SKM-1 treated with dmso at 0.1 percent for 144 hours (cell line): Measurements from ENCODE around the gene DNAJC11.
A peak's percentile ranks its signal among the peaks of the same experiment; 100 is the strongest.
"Not testable (repeated sequence)": the region's sequence is repeated elsewhere in the genome, so short reads cannot be mapped to it uniquely, and the experiment has no call there.

ENCODE experiments used
- DNase-seq: peaks from one replicate; lab custom pipeline; 2025; ENCODE audit not compliant: unreplicated experiment; lab: John Stamatoyannopoulos, UW

Gene DNAJC11

GRCh38 chr1:6653436-6654290, 48.0 kb downstream of the DNAJC11 start:
- no peak for DNase-seq

DNA sequence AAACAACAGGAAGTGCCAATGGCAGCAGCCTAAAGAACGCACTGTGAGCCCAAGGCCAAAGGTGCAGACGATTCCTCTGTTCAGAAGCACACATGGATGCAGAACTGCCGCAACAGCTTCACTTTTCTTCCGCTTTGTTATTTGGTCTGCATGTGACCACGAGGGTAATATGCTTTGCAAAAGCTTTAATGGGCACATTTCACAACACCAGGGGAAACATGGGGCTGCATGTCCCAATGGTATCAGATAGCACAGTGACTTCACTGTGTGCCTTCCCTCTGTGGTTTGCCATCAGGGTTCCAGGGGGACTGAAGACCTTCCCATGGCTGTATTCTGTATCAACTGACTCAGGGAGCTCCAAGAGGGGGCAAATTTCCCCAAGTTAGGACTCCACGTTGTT, 48.6 kb downstream of the DNAJC11 start:
- peak; percentile 48 for DNase-seq

DNA sequence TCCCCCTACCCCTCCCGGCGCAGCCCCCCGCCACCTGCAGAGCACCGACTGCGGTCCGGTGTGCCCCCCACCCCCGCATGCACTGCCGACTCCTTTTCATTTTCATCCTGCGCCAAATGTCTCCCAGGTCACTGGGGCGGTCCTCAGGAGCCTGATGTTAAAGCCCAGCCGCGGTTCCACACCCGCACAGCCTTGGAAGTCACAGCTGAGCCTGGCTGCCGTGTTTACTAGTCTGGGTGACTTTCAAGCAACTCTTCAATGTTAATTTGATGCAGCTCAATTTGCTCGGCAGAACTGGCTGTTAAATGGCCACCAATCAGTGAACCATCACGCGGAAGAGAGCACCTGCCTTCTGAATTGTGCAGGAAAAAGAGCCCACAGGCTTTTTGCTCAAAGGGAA, 49.7 kb downstream of the DNAJC11 start:
- no peak for DNase-seq

DNA sequence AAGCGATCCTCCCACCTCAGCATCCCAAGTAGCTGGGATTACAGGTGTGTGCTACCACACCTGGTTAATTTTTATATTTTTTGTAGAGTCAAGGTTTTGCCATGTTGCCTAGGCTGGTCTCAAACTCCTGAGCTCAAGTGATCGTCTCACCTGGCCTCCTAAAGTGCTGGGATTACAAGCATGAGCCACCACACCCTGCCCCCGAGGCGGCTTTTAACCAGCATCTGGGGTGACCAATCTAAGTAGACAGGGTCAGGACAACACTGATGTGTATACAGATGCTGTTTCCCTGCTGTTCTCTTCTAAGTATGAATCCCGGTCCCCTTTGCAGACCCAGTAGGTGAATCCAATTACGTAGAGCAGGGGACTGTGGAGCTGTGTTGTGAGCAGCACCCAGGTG, 53.1 kb downstream of the DNAJC11 start:
- DNase-seq, result no peak

DNA sequence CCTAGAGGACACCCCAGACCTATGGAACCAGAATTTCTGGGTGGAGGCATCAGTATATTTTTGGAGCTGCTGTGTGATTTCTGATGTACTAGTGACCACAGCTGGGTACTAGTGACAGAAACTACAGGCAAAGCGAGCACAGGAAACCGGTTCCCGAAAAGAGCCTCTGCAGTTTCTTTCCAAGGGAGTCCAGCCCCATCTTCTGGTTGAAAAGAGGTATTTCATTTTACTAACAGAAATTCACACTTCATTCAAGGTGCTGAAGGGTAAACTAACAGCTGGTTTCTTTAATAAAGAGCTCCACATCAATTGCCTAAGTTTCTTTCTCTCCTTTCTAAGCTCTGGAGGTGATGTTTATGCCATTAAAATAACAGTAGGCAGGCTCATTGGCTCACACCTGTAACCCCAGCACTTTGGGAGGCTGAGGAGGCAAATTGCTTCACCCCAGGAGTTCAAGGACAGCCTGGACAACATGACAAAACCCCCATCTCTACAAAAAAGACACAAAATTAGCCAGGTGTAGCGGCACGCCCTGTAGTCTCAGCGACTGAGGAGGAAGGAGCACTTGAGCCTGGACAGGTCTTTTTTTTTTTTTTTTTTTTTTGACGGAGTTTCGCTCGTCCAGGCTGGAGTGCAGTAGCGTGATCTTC, 55.0 kb downstream of the DNAJC11 start:
- DNase-seq, result peak; percentile 54

- no peak for DNase-seq
Measured at GRCh38 chr1:6645018-6645417, 56.6 kb downstream of the DNAJC11 start.

DNA sequence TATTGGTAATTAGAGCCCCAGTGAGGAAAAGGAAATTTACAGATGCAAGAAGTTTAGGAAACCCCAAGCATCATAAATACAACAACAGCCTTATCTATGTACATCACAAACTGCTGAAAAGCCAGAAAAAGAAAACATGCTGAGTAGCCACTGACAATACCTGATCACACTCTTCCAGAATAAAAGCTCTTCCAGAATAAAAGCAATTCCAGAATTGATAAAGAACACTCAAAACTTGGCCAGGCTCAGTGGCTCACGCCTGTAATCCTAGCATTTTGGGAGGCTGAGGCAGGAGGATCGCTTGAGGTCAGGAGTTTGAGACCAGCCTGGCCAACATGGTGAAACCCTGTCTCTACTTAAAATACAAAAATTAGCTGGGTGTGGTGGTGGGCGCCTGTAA, 60.7 kb downstream of the DNAJC11 start:
- not testable (repeated sequence) for DNase-seq

- DNase-seq, result no peak
Measured at GRCh38 chr1:6638226-6638625, 63.4 kb downstream of the DNAJC11 start.

DNA sequence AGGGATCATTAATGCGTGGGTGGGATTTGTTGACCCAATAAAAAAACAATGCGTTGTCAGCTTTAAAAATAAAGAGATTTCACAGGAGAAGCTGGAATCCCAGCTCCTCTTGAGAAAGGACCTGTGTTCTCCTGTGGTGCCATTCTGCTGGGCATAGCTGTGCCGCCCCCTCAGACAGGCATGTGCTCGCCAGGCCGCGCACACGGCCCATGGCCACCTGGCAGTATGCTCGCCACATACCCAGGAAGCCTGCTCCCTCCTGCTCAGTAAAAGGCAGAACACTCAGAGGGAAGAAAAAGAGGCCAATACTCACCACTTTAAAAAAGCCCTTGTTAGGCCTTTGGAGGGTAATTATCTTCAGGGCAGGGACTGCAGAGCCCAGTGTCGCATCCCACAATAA, 63.8 kb downstream of the DNAJC11 start:
- DNase-seq, result no peak

GRCh38 chr1:6636778-6637177, 64.8 kb downstream of the DNAJC11 start:
- not testable (repeated sequence) for DNase-seq

DNA sequence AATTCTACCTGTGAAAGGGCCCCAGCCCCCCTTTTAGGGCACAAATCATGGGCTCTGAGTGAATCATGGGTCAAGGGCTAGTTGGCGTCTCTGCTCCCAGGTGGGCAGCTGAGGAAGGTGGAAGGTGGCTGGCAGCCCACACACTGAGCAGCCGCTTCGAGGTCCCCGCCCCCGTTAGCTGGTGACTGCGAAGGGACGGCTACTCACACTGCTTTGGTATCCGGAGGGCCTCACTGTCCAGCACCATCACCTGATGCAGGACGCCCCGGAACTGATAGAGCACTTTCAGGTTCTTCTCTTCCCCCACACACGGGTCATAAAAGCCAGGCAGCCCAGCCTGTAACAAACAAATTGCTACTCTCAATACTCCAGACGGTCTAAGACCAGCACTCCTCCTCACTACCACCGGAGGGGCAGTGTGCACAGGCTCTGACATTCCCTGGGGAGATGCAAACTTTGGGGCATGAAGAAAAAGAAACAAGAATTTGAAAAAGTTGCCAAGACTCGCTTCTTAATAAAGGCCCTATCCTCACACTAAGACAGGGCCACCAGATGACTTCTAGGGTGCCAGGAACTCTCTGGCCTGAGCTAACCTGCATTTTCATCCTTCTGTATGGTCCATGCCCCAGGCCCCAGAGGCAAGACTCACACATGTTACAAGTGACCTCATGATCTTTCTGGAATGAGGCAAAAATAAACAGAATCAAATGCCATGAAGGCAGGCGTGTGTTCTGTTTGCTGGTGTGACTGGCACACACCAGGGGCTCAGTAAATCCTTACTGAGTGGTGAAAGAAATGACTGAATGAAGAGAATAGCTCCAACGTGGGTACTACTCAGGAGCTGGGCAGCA, 65.5 kb downstream of the DNAJC11 start:
- no peak for DNase-seq

- no peak for DNase-seq
Measured at GRCh38 chr1:6635161-6635909, 66.3 kb downstream of the DNAJC11 start.

DNA sequence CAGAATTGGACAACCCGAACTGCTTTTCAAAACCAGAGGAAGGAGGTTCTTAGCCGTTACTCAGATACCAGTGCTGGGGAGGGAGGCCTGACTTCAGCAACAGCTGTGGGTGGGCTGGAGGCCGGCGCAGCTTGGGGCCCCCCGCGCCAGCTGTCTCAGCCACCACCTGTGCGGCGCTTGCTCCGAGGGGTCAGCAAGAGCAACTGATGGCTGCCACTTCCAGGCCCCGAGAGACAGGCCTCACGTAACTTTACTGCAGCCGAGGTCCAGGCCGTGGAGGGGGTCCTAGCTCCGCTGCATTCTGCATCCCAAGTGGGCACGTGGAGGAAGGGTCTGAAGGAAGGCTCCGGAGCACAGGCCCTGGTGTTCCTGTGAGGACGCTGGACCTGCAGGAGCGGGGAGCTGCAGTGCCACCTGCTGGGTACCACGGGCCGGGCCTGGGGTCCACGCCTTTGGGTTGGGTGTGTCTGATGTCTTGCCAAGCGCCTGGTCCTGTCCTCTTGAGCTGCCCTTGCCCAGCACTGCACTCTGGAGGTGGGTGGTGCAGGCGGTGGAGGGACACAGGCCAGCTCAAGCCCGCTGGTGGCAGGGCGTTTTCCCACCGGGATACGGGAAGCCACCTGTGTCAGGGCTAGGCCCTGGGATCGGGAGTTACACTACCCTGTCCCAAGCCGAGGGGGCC, 67.1 kb downstream of the DNAJC11 start:
- DNase-seq, result no peak

GRCh38 chr1:6632588-6633514, 68.8 kb downstream of the DNAJC11 start:
- DNase-seq, result no peak

GRCh38 chr1:6631058-6631457, 70.6 kb downstream of the DNAJC11 start:
- no peak for DNase-seq

GRCh38 chr1:6630027-6630426, 71.6 kb downstream of the DNAJC11 start:
- DNase-seq, result no peak

- no peak for DNase-seq
Measured at GRCh38 chr1:6628971-6629479, 72.6 kb downstream of the DNAJC11 start.

- no peak for DNase-seq
Measured at GRCh38 chr1:6627841-6628545, 73.6 kb downstream of the DNAJC11 start.
